ENCODE data around the gene ARHGAP44. TPM values are rescaled to one million over a fixed set of nuclear protein-coding genes. Genes with fewer than 3 reads are reported as not detected.

Gene ARHGAP44
- total and polyA plus RNA-seq, 9 of the 15 experiments (the other 6 are each of a cell fraction or from before 2014, with no cell fraction given): 0.01 to 0.68 (median 0.07) TPM; not detected in 1

DNA sequence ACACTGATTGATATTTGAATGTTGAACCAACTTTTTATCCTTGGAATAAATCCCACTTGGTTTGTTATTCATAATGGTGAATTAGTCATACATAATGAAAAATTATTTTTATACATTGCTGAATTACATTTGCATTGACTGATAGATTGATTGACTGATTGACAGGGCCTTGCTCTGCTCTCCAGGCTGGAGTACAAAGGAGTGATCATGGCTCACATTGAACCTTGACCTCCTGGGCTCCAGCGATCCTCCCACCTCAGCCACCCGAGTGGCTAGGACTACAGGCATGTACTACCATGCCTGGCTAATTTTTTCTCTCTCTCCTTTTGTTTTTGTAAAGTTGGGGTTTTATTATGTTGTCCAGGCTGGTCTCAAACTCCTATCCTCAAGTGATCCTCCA, 97.8 kb downstream of the ARHGAP44 start:
- Histone ChIP-seq H2AFZ (ENCODE audit: low read depth, low read length) (no peak overlapping the region), H3K9me3 (replicated peaks; ENCODE audit: control insufficient read depth, insufficient read depth, low read depth, low read length) (no peaks in the 10 kb centered on the region), H3K4me2 (ENCODE audit: insufficient read depth, low read length) (no peak overlapping the region), H3K9me1 (ENCODE audit: control insufficient read depth, insufficient read depth, low read length) (no peaks in the 10 kb centered on the region), H3K36me3 (ENCODE audit: control insufficient read depth, insufficient read depth, low read length) (no peaks in the 10 kb centered on the region), H3K4me3 (no peak overlapping the region), H3K9ac (ENCODE audit: insufficient read depth in 1 of 2, low read depth in 2 of 2, low read length in 2 of 2) (no peak overlapping the region), H4K20me1 (replicated peaks; ENCODE audit: control insufficient read depth, insufficient read depth, low read length) (no peaks in the 10 kb centered on the region), H3K27ac (ENCODE audit: extremely low read depth, low read depth, low read length) (no peak overlapping the region), H3K27me3 (ENCODE audit: control insufficient read depth in 2 of 2, insufficient read depth in 2 of 2, low read length in 2 of 2) (no peaks in the 10 kb centered on the region), H3K79me2 (ENCODE audit: control insufficient read depth, insufficient read depth, low read length) (no peaks in the 10 kb centered on the region), H3K4me1 (replicated peaks in 1 of 2; ENCODE audit: control insufficient read depth in 2 of 2, insufficient read depth in 2 of 2, low read length in 2 of 2) (no peaks in the 10 kb centered on the region)
- FAIRE-seq (no peak), ATAC-seq (no peak), DNase-seq (ENCODE audit: extremely low read depth in 1 of 4, low spot score in 3 of 4) (no peak)
- no TSS peak for BruUV-seq (replicated peaks)
- WGBS (ENCODE audit: insufficient coverage, low coverage, missing lambda C conversion rate): 4% methylated on average over 2 of the region's 2 CpGs
- ChIA-PET CTCF (ENCODE audit: low intra/inter-chr PET ratio) (no interaction called here), POLR2A (no interaction called here)
- in situ Hi-C loops (cut with MboI) (no loop called here), intact Hi-C loops (cut with micrococcal nuclease) (no loop called here)
- TF ChIP-seq ZSCAN32 (CRISPR knock-in tag; IDR thresholded peaks at IDR 0.05) (no peak), HDAC2 (IDR thresholded peaks at IDR 0.05) (no peak), CTBP1 (IDR thresholded peaks at IDR 0.05; ENCODE audit: borderline replicate concordance) (no peak), CCNT2 (IDR thresholded peaks at IDR 0.05; ENCODE audit: borderline replicate concordance, extremely low read depth, insufficient read length, low read depth, low read length) (no peak), TCFL5 (CRISPR knock-in tag; conservative IDR thresholded peaks at IDR 0.05) (no peak), BHLHE40 (IDR thresholded peaks at IDR 0.05; ENCODE audit: low read length) (no peak), POLR2A (conservative IDR thresholded peaks at IDR 0.05) (no peak), PTRF (tag; IDR thresholded peaks at IDR 0.05) (no peak), SNIP1 (IDR thresholded peaks at IDR 0.05; ENCODE audit: low read depth) (no peak), SP2 (IDR thresholded peaks at IDR 0.05; ENCODE audit: extremely low read depth, low read depth, low read length, poor library complexity, severe bottlenecking) (no peak), EWSR1 (IDR thresholded peaks at IDR 0.05; ENCODE audit: borderline replicate concordance, low read depth, partially characterized antibody) (no peak), MAZ (CRISPR knock-in tag; conservative IDR thresholded peaks at IDR 0.05 in 1 of 2, IDR thresholded peaks at IDR 0.05 in 1 of 2) (no peak), XRCC4 (IDR thresholded peaks at IDR 0.05; ENCODE audit: extremely low read depth, insufficient read depth, insufficient read length) (no peak), NCOA4 (IDR thresholded peaks at IDR 0.05; ENCODE audit: partially characterized antibody) (no peak)
- TF ChIP-seq, protein P1, sequence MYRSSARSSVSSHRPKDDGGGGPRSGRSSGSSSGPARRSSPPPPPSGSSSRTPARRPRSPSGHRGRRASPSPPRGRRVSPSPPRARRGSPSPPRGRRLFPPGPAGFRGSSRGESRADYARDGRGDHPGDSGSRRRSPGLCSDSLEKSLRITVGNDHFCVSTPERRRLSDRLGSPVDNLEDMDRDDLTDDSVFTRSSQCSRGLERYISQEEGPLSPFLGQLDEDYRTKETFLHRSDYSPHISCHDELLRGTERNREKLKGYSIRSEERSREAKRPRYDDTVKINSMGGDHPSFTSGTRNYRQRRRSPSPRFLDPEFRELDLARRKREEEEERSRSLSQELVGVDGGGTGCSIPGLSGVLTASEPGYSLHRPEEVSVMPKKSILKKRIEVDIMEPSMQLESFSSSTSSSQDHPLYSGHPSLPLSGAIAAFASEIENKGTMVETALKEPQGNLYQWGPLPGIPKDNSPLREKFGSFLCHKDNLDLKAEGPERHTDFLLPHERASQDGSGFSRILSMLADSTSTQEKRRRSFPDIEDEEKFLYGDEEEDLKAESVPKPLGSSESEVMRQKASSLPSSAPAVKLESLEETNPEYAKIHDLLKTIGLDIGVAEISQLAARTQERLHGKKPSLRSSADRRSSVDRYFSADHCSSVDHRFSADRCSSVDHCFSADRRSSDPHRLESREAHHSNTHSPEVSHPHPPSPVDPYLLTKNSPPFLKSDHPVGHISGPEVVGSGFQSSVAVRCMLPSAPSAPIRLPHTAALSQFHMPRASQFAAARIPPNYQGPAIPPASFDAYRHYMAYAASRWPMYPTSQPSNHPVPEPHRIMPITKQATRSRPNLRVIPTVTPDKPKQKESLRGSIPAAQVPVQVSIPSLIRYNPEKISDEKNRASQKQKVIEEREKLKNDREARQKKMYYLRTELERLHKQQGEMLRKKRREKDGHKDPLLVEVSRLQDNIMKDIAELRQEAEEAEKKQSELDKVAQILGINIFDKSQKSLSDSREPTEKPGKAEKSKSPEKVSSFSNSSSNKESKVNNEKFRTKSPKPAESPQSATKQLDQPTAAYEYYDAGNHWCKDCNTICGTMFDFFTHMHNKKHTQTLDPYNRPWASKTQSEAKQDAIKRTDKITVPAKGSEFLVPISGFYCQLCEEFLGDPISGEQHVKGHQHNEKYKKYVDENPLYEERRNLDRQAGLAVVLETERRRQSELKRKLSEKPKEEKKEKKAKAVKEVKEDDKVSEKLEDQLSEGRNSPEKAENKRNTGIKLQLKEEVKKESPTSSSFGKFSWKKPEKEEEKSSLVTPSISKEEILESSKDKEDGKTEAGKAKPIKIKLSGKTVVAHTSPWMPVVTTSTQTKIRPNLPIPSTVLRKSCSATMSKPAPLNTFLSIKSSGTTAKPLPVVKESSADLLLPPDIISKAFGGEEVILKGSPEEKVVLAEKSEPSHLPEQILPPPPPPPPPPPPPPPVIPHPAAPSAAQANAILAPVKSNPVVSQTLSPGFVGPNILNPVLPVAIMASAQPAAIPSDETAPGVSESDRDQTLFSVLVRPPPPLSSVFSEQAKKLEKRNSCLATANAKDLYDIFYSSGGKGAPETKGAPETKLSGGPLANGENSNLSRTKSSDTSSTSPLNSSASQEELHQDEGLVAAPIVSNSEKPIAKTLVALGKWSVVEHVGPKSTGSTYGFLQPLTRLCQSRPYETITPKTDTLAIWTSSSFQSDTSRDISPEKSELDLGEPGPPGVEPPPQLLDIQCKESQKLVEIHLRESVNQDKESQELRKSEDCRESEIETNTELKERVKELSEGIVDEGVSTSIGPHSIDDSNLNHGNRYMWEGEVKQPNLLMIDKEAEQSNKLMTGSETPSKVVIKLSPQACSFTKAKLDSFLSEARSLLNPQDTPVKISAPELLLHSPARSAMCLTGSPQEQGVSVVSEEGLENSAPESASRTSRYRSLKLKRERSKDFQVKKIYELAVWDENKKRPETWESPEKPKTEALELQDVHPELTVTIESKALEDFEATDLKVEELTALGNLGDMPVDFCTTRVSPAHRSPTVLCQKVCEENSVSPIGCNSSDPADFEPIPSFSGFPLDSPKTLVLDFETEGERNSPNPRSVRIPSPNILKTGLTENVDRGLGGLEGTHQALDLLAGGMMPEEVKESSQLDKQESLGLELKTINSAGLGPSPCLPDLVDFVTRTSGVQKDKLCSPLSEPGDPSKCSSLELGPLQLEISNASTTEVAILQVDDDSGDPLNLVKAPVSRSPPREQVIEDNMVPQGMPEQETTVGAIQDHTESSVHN (IDR thresholded peaks at IDR 0.05; ENCODE audit: borderline replicate concordance in 1 of 2, low read depth in 1 of 2): no peak
- TF ChIP-seq, protein P2, sequence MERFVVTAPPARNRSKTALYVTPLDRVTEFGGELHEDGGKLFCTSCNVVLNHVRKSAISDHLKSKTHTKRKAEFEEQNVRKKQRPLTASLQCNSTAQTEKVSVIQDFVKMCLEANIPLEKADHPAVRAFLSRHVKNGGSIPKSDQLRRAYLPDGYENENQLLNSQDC (CRISPR knock-in tag; IDR thresholded peaks at IDR 0.05): no peak

Data from K562 (cell line).